Breast epithelium (tissue), 4 donors: ENCODE results near the gene KRTAP5-9. TPM values are rescaled to one million over a fixed set of nuclear protein-coding genes. Genes with fewer than 3 reads are reported as not detected.

Experiments
- DNase-seq, 2 donors: peaks; one replicate each; pipeline ENCODE4 v3.0.0-alpha.2; 2019; ENCODE audit warnings: low spot score in 2 of 2
- H3K27ac ChIP-seq, 2 donors: fragments of 200-600 bp; sonication (generic) in 1 of 2; one replicate each; pipeline ENCODE4 v1.5.1; 2016 to 2019; ENCODE audit warnings: mild to moderate bottlenecking in 1 of 2
- H3K27me3 ChIP-seq, 2 donors: fragments of 200-600 bp; sonication (generic) in 1 of 2; one replicate each; pipeline versions ENCODE4 v1.5.1 to v1.6.0; 2017 to 2019; ENCODE audit warnings: control low read depth in 1 of 2, mild to moderate bottlenecking in 1 of 2
- H3K36me3 ChIP-seq: fragments of 200-600 bp; one replicate; pipeline ENCODE4 v1.5.1; 2019
- H3K4me1 ChIP-seq, 2 donors: fragments of 200-600 bp; sonication (generic); one replicate each; pipeline ENCODE4 v1.5.1; 2016 to 2019; ENCODE audit warnings: control low read depth in 1 of 2
- H3K4me3 ChIP-seq, 3 donors: fragments of 200-600 bp; sonication (generic); 1 replicate in 2 of 3; 2 replicates in 1 of 3; pipeline ENCODE4 v1.5.1; 2016 to 2019; ENCODE audit warnings: mild to moderate bottlenecking in 3 of 3, moderate library complexity in 2 of 3
- H3K9me3 ChIP-seq, 2 donors: fragments of 200-600 bp; sonication (generic) in 1 of 2; one replicate each; pipeline ENCODE4 v1.5.1; 2016 to 2019; ENCODE audit warnings: control low read depth in 1 of 2
- POLR2A ChIP-seq: fragments of 450-650 bp; IDR thresholded peaks from one replicate; pipeline ENCODE4 v1.6.1; 2016; ENCODE audit warnings: antibody characterized with exemption, mild to moderate bottlenecking, moderate library complexity
- POLR2AphosphoS5 ChIP-seq, 3 donors: sonication (generic); formaldehyde crosslinking; IDR thresholded peaks; one replicate each; pipeline ENCODE4 v1.6.1; 2017; ENCODE audit warnings: antibody characterized with exemption in 3 of 3
- intact Hi-C: fragments of 100-400 bp; cut with DNase I; formaldehyde crosslinking; loops from one replicate; pipeline ENCODE4 v1.15.1; 2023; ENCODE audit warnings: low total_unique reads
- total RNA-seq, 3 donors: library from RNA; depleted of rRNA; stranded (reverse); fragments of >200 nt; gene quantifications; one replicate each; pipeline ENCODE4 v1.1.0, GENCODE V29; 2016
- TF ChIP-seq, protein P1 (sequence below), 3 donors: fragments of 450-650 bp; IDR thresholded peaks; one replicate each; pipeline ENCODE4 v1.5.1; 2016 to 2017; ENCODE audit warnings: antibody characterized with exemption in 3 of 3, mild to moderate bottlenecking in 3 of 3, moderate library complexity in 3 of 3

Gene KRTAP5-9
- total RNA-seq, 3 donors from 2014 or later: 0.32 TPM; not detected in 2

DNA sequence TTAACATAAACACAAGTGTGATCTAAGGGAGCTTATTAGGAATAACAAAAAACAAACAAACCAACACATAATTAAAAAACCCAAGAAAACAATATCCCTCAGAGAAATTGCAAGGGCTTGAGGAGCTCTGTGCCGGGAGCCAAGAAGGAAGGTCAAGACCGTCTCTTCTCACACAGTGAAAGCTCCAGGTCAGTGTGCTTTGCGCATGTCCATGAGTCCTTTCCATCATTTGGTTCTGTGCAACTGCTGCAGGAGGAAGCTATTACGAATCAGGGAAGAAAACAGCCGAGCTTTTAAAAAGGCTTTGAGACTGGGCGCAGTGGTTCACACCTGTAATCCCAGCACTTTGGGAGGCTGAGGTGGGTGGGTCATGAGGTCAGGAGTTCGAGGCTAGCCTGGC, 5.8 kb upstream of the KRTAP5-9 start:
- peaks cover 0 to 4% of the 10 kb centered on the region in 2 donors for H3K9me3 ChIP-seq
- intact Hi-C loops: no loop called here
- DNase-seq: no peak

DNA sequence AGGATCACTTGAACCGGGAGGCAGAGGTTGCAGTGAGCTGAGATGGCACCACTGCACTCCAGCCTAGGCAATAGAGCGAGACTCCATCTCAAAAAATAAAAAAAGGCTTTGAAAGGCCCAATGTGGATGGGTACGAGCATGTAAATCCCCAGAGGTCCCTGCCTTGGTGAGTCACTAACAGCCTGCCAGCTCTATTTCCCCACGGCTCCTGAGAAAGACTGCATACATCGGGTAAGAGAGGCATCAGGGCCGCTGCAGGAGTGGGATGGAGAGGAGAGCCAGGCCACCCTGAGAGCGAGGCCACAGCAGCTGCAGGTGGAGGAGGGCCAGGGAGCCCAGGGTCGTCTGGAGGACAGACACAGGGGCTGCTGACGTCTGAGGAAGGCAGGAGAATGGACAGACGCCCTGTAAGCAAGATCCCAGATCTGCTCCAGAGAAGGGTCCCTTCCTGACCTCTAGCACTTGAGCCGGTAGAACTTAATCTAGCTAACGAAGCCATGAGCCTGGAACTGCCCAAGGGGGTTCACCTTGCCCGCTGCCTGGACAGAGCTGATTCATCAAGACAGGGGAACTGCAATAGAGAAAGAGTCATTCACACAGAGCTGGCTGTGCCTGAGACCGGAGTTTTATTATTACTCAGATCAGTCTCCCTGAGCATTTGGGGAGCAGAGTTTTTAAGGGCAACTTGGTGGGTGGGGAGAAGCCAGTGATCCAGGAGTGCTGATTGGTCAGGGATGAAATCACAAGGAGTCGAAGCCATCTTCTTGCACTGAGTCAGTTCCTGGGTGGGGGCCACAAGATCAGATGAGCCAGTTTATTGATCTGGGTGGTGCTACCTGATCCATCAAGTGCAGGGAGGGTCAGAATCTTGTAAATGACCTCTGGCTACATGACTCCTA, 5.1 kb upstream of the KRTAP5-9 start:
- no peak overlapping the region for H3K27ac ChIP-seq
- H3K4me3 ChIP-seq: no peak overlapping the region
- no peaks in the 10 kb centered on the region for H3K27me3 ChIP-seq
- DNase-seq: no peak
- H3K4me1 ChIP-seq: no peaks in the 10 kb centered on the region
- intact Hi-C loops: no loop called here
- TF ChIP-seq POLR2A: no peak
- TF ChIP-seq POLR2AphosphoS5 (IDR thresholded peaks at IDR 0.05): no peak
- TF ChIP-seq, protein P1, sequence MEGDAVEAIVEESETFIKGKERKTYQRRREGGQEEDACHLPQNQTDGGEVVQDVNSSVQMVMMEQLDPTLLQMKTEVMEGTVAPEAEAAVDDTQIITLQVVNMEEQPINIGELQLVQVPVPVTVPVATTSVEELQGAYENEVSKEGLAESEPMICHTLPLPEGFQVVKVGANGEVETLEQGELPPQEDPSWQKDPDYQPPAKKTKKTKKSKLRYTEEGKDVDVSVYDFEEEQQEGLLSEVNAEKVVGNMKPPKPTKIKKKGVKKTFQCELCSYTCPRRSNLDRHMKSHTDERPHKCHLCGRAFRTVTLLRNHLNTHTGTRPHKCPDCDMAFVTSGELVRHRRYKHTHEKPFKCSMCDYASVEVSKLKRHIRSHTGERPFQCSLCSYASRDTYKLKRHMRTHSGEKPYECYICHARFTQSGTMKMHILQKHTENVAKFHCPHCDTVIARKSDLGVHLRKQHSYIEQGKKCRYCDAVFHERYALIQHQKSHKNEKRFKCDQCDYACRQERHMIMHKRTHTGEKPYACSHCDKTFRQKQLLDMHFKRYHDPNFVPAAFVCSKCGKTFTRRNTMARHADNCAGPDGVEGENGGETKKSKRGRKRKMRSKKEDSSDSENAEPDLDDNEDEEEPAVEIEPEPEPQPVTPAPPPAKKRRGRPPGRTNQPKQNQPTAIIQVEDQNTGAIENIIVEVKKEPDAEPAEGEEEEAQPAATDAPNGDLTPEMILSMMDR (IDR thresholded peaks at IDR 0.05): no peak
- peaks cover 0 to 4% of the 10 kb centered on the region in 2 donors for H3K9me3 ChIP-seq
- no peaks in the 10 kb centered on the region for H3K36me3 ChIP-seq

More for the DNA sequence above, 5.8 kb upstream of the KRTAP5-9 start:
- no peaks in the 10 kb centered on the region for H3K27me3 ChIP-seq
- TF ChIP-seq, protein P1 (IDR thresholded peaks at IDR 0.05): no peak
- no peak for TF ChIP-seq POLR2A
- no peak for TF ChIP-seq POLR2AphosphoS5 (IDR thresholded peaks at IDR 0.05)
- no peak overlapping the region for H3K4me3 ChIP-seq
- H3K4me1 ChIP-seq: no peaks in the 10 kb centered on the region
- no peak overlapping the region for H3K27ac ChIP-seq
- no peaks in the 10 kb centered on the region for H3K36me3 ChIP-seq

DNA sequence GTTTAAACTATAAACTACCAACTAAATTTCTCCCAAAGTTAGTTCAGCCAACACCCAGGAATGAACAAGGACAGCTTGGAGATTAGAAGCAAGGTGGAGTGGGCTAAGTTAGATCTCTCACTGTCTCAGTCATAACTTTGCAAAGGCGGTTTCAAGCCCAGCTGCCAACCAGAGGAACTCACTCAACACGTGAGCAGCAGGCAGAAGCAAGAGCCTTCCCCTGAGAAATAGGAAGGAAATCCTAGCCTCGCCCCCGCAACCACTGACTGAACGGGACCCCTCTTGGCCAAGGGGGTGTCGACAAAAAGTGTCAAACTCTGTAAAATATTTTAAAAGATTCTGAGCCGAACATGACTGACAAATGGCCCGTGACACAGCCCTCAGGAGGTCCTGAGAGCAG, 4.4 kb upstream of the KRTAP5-9 start:
- DNase-seq: no peak
- intact Hi-C loops: no loop called here
- no peak overlapping the region for H3K4me3 ChIP-seq
- TF ChIP-seq, protein P1 (IDR thresholded peaks at IDR 0.05): no peak
- TF ChIP-seq POLR2AphosphoS5 (IDR thresholded peaks at IDR 0.05) (no peak), POLR2A (no peak)
- no peaks in the 10 kb centered on the region for H3K4me1 ChIP-seq
- no peak overlapping the region for H3K27ac ChIP-seq
- H3K27me3 ChIP-seq: no peaks in the 10 kb centered on the region
- H3K36me3 ChIP-seq: no peaks in the 10 kb centered on the region
- peaks cover 0 to 4% of the 10 kb centered on the region in 2 donors for H3K9me3 ChIP-seq

DNA sequence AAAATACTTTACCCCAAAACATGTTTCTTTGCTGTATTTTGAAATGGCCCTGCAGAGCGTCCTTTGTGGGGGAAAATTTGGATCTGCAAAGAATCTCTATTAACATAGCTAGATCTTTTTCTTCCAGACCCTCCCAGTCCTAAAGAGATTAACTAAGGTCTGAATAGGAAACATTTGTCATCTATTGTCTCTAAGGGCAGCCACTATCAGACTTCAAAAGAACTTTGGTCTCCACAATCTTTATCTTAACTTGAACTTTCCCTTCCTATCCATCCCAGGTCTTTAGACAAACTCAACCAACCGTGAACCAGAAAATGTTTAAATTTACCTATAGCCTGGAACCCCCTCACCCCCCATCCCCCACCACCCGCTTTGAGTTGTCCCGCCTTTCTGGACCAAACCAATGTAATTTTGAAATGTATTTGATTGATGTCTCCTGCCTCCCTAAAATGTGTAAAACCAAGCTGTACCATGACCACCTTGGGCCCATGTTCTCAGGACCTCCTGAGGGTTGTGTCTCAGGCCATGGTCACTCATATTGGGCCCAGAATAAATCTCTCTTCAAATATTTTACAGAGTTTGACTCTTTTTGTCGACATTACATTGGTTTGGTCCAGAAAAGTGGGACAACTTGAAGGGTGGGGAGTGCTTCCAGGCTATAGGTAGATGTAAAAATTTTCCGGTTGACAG, 3.5 kb upstream of the KRTAP5-9 start:
- DNase-seq: no peak
- Histone ChIP-seq H3K9me3 (peaks cover 0 to 4% of the 10 kb centered on the region in 2 donors), H3K27ac (no peak overlapping the region), H3K36me3 (no peaks in the 10 kb centered on the region), H3K4me3 (no peak overlapping the region), H3K27me3 (no peaks in the 10 kb centered on the region), H3K4me1 (no peaks in the 10 kb centered on the region)
- intact Hi-C loops: no loop called here
- TF ChIP-seq POLR2AphosphoS5 (IDR thresholded peaks at IDR 0.05) (no peak), POLR2A (no peak)
- TF ChIP-seq, protein P1 (IDR thresholded peaks at IDR 0.05): no peak
